ENCODE measurements around the gene LRRC19.

DNA sequence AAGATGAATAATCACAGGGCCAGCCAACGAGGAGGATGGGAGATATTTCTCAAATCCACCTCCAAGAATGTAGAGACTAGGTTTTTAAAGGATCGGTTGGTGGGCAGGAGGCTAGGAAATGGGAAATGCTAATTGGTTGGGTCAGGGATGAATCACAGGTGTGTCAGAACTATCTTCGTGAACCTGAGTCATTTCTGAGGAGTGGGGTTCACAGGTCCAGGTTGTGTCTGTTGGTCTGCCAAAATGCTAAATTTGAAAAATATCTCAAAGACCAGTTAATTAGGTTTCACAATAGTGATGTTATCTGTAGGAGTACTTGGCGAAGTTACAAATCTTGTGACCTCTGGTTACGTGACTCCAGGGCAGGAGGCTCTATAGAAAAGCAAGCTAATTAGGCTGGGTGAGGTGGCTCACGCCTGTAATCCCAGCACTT lies 55.8 kb downstream of the LRRC19 start:
- TF ChIP-seq, protein P1, sequence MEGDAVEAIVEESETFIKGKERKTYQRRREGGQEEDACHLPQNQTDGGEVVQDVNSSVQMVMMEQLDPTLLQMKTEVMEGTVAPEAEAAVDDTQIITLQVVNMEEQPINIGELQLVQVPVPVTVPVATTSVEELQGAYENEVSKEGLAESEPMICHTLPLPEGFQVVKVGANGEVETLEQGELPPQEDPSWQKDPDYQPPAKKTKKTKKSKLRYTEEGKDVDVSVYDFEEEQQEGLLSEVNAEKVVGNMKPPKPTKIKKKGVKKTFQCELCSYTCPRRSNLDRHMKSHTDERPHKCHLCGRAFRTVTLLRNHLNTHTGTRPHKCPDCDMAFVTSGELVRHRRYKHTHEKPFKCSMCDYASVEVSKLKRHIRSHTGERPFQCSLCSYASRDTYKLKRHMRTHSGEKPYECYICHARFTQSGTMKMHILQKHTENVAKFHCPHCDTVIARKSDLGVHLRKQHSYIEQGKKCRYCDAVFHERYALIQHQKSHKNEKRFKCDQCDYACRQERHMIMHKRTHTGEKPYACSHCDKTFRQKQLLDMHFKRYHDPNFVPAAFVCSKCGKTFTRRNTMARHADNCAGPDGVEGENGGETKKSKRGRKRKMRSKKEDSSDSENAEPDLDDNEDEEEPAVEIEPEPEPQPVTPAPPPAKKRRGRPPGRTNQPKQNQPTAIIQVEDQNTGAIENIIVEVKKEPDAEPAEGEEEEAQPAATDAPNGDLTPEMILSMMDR (IDR thresholded peaks at IDR 0.05) = no peak
- TF ChIP-seq POLR2A (IDR thresholded peaks at IDR 0.05) = no peak
